K562 (cell line): ENCODE results near the gene GPR142.

Experiments
- ATF7 ChIP-seq: fragments of 450-650 bp; IDR thresholded peaks from 2 replicates; pipeline ENCODE4 v1.7.1; 2014; ENCODE audit warnings: mild to moderate bottlenecking, moderate library complexity
- EZH2 ChIP-seq: IDR thresholded peaks from 2 replicates; pipeline ENCODE4 v1.6.1; 2012; ENCODE audit warnings: low read depth, mild to moderate bottlenecking, inconsistent platforms, low read length, borderline replicate concordance
- FOS ChIP-seq: IDR thresholded peaks from 3 replicates; pipeline ENCODE4 v1.6.1; 2011; ENCODE audit not compliant: insufficient read length; ENCODE audit errors: extremely low read depth
- FOXM1 ChIP-seq, 2 experiments: fragments of 450-650 bp in 1 of 2; sonication (generic) in 1 of 2; formaldehyde crosslinking in 1 of 2; IDR thresholded peaks; 2 replicates each; pipeline versions ENCODE4 v1.6.1 to v1.9.0; 2017 to 2022; ENCODE audit warnings: low read depth in 2 of 2, mild to moderate bottlenecking in 2 of 2, missing genetic modification reagents in 1 of 2, moderate library complexity in 1 of 2
- MAFK ChIP-seq: IDR thresholded peaks from 2 replicates; pipeline ENCODE4 v1.6.1; 2011; ENCODE audit warnings: low read length, improper control_type of control experiment
- POLR2A ChIP-seq: fragments of 450-650 bp; conservative IDR thresholded peaks from 2 replicates; pipeline ENCODE4 v1.6.1; 2016
- SAFB2 ChIP-seq: fragments of 200-400 bp; formaldehyde crosslinking; IDR thresholded peaks from 2 replicates; pipeline ENCODE4 v1.6.1; 2018; ENCODE audit warnings: borderline replicate concordance, low read length, low read depth, moderate library complexity; ENCODE audit not compliant: severe bottlenecking
- ZKSCAN8 ChIP-seq: fragments of 200-800 bp; sonication (Bioruptor generic); IDR thresholded peaks from 2 replicates; pipeline ENCODE4 v1.6.1; 2016; ENCODE audit warnings: missing genetic modification characterization, missing compliant biosample characterization
- ZNF133 ChIP-seq: fragments of 250-450 bp; sonication (Bioruptor Pico); IDR thresholded peaks from 2 replicates; pipeline ENCODE4 v1.4.0; 2020; ENCODE audit warnings: mild to moderate bottlenecking

- TF ChIP-seq ATF7 (no peak), MAFK (no peak), FOS (no peak), ZKSCAN8 (CRISPR knock-in tag) (no peak), FOXM1 (IDR thresholded peaks at IDR 0.05; ENCODE audit: low read depth) (no peak), FOXM1 (CRISPR knock-in tag; IDR thresholded peaks at IDR 0.05; ENCODE audit: low read depth) (no peak), POLR2A (no peak), ZNF133 (CRISPR knock-in tag) (no peak), EZH2 (no peak), SAFB2 (no peak)
Measured at GRCh38 chr17:74417178-74418045, 50.1 kb downstream of the GPR142 start.
